Erythroblast (primary cell): ENCODE results near the gene UNK.

Experiments used
- DNase-seq, 2 experiments: peaks; one replicate each; lab custom pipeline; 2025; lab: John Stamatoyannopoulos, UW
- GATA1 ChIP-seq: IDR thresholded peaks from 2 replicates; pipeline ENCODE4 v1.6.1; 2011; ENCODE audit warnings: low read depth, mild to moderate bottlenecking, control low read depth, low read length, moderate library complexity
- POLR2A ChIP-seq: IDR thresholded peaks from 2 replicates; pipeline ENCODE4 v1.6.1; 2011; ENCODE audit warnings: mild to moderate bottlenecking, low read length

Gene UNK

GRCh38 chr17:75828741-75829140 lies 44.1 kb downstream of the UNK start:
- no peak for DNase-seq
- no peak for TF ChIP-seq POLR2A
- TF ChIP-seq GATA1, result no peak

- TF ChIP-seq GATA1 (no peak), POLR2A (no peak)
- no peak for DNase-seq
Measured at GRCh38 chr17:75829747-75830146, 45.1 kb downstream of the UNK start.

- no peak for TF ChIP-seq POLR2A
- no peak for TF ChIP-seq GATA1
- peak in 1 of 2 experiments; percentile 38 for DNase-seq
Measured at GRCh38 chr17:75830164-75831031, 45.8 kb downstream of the UNK start.

- DNase-seq, result no peak
- TF ChIP-seq POLR2A (no peak), GATA1 (no peak)
Measured at GRCh38 chr17:75831032-75831571, 46.5 kb downstream of the UNK start.

GRCh38 chr17:75832164-75832651 lies 47.6 kb downstream of the UNK start:
- TF ChIP-seq POLR2A, result no peak
- no peak for TF ChIP-seq GATA1
- DNase-seq, result no peak

- no peak for DNase-seq
- no peak for TF ChIP-seq GATA1
- no peak for TF ChIP-seq POLR2A
Measured at GRCh38 chr17:75832652-75833400, 48.2 kb downstream of the UNK start.

- TF ChIP-seq POLR2A (no peak), GATA1 (no peak)
- DNase-seq, result no peak
Measured at GRCh38 chr17:75834279-75834920, 49.8 kb downstream of the UNK start.

GRCh38 chr17:75834928-75835653 lies 50.5 kb downstream of the UNK start:
- no peak for DNase-seq
- no peak for TF ChIP-seq POLR2A
- no peak for TF ChIP-seq GATA1

GRCh38 chr17:75835654-75835987 lies 51.0 kb downstream of the UNK start:
- TF ChIP-seq GATA1, result no peak
- no peak for DNase-seq

- TF ChIP-seq POLR2A (no peak), GATA1 (no peak)
Measured at GRCh38 chr17:75836605-75837004, 52.0 kb downstream of the UNK start.

GRCh38 chr17:75837899-75838298 lies 53.3 kb downstream of the UNK start:
- no peak for DNase-seq
- TF ChIP-seq GATA1 (no peak), POLR2A (no peak)

More at GRCh38 chr17:75836605-75837004, 52.0 kb downstream of the UNK start:
- DNase-seq, result no peak

GRCh38 chr17:75838410-75838809 lies 53.8 kb downstream of the UNK start:
- TF ChIP-seq GATA1 (no peak), POLR2A (no peak)
- no peak for DNase-seq
